NCI-H146 treated with DMSO at 0.1 percent for 48 hours (cell line): ENCODE results near the gene SNORC.

Source experiments
- DNase-seq: peaks from one replicate; lab custom pipeline; 2025; ENCODE audit not compliant: unreplicated experiment; lab: John Stamatoyannopoulos, UW

Gene SNORC

DNA sequence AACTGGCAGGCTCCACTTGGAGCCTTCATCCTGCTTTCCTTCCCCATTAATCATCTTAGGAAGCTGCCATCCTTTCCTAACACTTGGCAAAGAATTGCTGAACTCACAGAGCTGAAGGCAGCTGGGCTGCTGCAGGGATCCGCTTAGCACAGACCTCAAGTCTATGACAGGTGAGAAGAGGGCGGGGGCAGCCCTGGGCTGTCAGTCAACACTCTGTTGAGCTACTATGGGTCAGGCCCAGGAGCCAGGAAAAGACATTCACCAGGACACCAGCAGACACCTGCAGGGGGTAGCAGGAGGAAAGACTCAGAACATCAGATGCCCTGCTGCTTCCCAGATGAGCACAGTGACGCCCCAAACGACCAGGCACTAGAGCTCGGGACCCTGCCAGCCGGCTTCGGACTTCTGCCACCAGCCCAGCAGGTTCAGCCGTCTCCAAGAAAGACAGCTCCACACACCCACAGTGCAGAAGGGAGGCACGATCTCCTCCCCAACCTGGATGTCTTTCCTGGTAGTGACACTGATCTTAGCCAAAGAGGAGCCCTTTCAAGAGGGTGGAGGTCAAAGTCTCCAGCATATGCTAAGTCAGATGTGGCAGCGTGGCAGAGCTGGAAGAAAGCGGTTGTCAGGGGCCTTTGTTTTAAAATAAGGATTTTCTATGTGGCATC is 55.2 kb downstream of the SNORC start:
- DNase-seq, result no peak

DNA sequence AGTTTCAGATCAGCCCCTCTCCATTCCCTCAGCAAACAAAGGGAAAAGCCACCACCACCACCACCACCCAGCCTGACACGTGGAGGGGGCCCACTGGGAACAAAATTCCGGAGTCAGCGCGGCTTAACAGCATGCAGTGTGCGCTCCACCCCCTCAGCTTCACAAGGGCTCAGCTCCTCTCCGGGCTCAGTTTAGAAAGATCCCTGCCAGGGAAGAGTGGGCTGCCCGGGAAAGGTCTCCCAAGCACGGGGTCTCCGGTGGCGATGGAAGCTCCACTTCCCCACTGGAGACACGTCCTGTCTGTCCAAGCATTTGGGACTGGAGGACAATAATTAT is 55.7 kb downstream of the SNORC start:
- no peak for DNase-seq

DNA sequence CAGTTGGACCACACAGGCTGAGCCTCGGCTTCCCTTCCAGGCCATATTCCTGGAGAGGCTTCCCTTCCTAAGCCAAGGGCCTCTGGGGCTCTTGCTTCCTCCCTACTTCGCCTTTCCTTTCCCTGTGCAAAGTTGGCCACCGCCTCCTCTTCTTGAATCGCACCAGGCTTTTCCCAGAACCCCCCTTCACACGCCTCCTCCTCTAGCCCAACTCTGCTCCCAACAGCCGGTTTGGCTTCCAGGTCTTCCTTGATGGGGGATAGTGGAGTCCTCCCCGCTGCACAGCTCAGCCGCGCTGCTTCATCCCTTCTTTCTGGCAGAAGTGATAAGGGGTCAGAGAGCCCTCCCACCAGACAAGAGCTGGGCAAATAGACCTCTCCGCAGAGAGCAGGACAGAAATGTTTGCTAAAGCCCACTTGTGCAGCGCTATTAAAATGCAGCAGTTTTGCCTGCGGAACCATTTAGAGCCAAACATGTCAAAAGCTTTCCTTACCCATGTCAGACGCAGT is 56.4 kb downstream of the SNORC start:
- no peak for DNase-seq

DNA sequence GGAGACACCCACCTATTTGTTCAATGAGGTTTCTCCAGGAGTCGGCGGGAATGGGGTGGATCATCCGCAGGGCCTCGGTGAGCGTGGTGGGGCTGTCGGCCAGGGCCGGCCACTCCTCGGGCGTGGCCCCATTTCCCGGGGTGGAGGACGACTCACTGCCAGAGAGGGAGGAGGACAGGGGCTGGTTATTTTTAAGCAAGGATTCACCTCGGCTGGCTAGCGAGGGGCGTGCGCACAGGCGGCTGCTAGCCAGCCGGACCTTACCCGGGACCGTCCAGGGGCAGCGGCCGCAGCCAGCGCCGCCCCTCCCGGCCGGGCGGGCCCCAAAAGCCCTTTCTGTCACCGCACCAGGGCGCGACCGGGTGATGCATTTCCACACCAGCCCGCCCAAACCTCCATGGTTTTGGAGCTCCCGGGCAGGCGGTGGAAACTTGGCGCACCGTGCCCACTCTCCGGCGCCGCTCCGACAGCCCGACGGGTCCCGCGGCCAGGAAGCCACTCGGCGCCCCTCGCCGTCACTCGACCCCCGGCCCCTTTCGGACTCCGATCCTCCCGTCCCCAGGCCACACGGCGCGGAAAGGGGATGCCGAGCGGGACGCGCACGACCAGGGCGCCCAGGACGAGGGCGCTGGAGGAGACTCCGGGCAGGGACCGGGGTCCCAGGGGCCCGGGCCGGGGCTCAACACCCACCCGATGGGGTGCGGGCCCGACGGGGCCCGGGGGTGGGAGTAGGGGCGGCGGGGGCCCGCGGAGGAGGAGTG is 57.1 kb downstream of the SNORC start:
- DNase-seq, result no peak

DNA sequence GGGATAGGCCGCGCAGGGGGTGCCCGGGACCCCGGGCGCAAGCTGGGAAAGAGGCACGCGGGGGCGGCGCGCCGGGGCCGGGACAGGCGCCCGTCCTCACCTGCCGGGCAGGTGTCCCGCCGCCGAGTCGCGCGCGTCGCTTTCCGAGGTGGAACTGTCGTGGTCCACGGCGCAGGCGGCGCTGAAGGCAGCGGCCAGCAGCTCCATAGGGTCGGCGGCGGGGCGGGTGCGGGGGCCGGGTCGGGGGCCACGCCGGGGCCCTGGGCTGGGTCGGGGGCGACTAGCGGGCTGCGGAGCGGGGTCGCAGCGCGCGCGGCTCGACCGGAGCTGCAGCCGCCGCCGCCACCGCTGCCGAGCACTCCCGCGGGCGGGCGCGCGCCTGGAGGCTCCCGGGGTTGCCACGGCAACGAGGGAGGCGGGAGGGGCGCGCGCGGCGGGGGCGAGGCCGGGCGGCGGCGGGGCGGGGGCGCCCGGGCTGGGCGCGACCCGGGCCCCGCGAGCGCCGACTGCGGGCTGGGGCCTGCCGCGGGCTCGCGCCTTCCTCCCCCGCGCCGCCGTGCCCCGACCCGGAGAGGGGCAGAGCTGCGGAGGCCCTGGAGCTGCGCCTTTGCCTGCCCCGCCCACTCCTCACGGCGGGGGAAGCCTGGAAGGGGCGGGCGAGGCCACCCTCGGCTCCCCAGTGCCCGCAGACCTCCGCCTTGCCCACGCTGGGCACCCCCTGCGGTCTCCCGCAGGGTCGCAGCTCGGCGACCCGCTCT is 57.9 kb downstream of the SNORC start:
- DNase-seq, result no peak
